ENCODE measurements around the gene PSMB5.
A peak's percentile ranks its signal among the peaks of the same experiment; 100 is the strongest.

Gene PSMB5

DNA sequence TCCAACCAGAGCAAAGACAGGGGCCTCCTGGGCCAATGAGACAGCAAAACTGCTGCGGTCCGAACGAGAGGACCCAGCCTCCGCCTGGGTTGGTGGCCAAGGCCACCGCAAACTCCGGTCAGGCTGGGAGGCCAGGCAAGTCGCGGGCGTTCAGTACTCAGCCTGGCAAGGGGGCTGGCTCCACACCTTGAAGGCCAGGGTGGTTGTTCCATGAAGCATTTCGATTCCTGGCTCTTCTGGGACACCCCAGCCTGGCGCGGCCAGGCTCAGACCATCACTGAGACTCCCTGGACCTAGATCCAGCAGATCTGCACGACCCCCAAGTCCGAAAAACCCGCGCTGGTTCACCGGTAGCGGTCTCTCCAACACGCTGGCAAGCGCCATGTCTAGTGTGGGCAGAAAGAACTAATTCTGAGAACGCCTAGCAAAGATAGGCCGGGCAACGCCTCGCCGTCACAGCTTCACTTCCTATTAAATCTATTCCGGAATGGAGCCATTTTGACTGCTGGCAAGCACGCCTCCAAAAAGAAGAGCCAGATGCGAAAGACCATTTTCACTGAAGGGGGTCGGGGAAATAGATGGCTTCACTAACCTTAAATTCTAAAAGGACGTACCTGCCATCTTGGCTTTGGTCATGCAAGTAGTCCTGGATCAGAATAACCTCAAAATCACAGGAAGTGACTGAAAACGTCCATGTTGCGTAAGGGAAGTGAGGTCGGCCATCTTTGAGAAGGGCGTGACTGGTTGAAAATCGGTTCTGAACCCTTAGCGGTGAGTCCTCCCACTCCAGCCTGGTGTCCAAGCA lies at the start of gene PSMB5:
PSMB5 (minus strand) TSS at position 403 of the 805 bp plus-strand sequence; CDS start at position 384, 19 bp downstream.
- peak within 1 kb of the TSS; percentile 95 for H3K4me3 ChIP-seq (replicated peaks; ENCODE audit: low read depth, low read length)
- TF ChIP-seq, protein P1, sequence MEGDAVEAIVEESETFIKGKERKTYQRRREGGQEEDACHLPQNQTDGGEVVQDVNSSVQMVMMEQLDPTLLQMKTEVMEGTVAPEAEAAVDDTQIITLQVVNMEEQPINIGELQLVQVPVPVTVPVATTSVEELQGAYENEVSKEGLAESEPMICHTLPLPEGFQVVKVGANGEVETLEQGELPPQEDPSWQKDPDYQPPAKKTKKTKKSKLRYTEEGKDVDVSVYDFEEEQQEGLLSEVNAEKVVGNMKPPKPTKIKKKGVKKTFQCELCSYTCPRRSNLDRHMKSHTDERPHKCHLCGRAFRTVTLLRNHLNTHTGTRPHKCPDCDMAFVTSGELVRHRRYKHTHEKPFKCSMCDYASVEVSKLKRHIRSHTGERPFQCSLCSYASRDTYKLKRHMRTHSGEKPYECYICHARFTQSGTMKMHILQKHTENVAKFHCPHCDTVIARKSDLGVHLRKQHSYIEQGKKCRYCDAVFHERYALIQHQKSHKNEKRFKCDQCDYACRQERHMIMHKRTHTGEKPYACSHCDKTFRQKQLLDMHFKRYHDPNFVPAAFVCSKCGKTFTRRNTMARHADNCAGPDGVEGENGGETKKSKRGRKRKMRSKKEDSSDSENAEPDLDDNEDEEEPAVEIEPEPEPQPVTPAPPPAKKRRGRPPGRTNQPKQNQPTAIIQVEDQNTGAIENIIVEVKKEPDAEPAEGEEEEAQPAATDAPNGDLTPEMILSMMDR (IDR thresholded peaks at IDR 0.05; ENCODE audit: low read length, missing control alignments): no peak
- peak; percentile 97 for DNase-seq (ENCODE audit: low read depth)

DNA sequence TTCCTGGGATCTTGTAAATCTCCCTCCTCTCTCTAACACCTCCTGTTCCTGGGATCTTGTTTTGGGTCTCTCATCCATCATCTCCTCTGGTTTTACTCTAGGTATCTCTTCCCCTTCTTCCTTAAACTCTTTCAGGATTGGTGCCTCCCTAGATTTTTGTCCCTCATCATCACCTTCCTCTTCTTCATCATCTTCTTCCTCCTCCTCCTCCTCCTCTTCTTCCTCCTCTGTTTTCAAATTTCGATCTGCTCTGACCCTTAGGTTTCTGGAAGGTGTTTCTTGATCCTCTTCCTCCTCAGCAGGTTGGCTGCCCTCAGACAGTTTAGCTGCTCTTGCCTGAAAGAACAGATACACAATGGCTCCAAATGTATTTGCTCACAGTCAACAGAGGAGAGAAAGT lies 45.8 kb upstream of the PSMB5 start:
- TF ChIP-seq, protein P1 (IDR thresholded peaks at IDR 0.05; ENCODE audit: low read length, missing control alignments): no peak
- DNase-seq (ENCODE audit: low read depth): no peak
- H3K4me3 ChIP-seq (replicated peaks; ENCODE audit: low read depth, low read length): no peak overlapping the region

DNA sequence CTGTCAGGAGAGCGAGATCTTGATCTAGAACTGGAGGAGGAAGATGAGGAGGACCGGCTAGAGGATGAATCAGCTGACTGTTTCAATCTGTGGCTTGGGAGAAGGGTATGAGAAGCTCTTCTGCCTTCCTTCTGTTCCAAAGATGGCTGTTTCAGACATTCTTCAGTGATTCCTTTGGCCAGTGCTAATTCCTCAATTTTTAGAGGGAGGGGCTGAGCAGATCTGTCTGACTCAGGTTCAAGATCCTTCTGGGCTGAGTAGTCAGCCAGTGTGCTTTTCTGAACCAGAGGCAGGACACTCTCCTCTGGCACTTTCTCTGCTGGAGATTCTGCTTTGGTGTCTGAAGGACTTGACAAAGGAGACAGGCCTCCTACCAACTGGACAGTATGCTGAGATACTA lies 45.0 kb upstream of the PSMB5 start:
- H3K4me3 ChIP-seq (replicated peaks; ENCODE audit: low read depth, low read length): no peak overlapping the region
- TF ChIP-seq, protein P1 (IDR thresholded peaks at IDR 0.05; ENCODE audit: low read length, missing control alignments): no peak
- no peak for DNase-seq (ENCODE audit: low read depth)

DNA sequence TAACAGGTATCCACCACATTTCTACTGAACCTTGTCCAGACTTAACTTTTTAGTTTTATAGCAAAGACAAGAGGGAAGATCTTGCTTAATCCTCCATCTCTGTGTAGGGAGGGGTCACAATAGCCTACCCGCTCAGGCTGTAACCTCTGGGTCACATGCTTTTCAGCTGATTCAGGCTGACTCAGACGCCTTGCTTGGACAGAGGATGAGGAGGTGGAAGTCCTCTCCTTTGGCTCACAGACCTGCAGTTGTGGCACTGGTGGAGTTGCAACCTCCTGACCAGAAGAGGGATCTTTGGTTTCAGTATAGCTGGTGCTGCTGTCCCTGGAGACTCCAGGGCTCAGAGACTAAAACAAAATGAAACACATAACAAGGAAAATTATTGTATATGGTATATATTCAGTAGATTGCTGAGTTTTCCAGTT lies 44.0 kb upstream of the PSMB5 start:
- TF ChIP-seq, protein P1 (IDR thresholded peaks at IDR 0.05; ENCODE audit: low read length, missing control alignments): no peak
- DNase-seq (ENCODE audit: low read depth): peak; percentile 95
- H3K4me3 ChIP-seq (replicated peaks; ENCODE audit: low read depth, low read length): no peak overlapping the region

DNA sequence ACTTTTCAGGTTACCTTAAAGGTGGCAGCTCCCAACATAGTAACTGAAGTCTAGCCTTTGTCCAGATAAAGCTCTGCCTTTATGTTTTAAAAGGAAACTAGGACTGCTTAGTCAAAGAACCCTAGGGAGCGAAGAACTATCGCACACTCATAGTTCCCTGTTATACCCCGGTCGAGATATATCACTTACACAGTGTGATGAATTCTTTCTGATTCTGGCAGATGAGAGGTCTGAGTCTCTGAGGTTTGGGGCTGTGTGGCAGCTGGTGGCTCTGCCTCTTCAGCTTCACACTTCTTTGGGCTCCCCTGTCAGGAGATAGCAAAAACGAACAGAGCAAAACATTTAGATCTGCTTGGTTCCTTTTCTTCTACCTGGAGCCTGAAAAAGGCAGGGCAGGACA lies 43.3 kb upstream of the PSMB5 start:
- TF ChIP-seq, protein P1 (IDR thresholded peaks at IDR 0.05; ENCODE audit: low read length, missing control alignments): no peak
- no peak overlapping the region for H3K4me3 ChIP-seq (replicated peaks; ENCODE audit: low read depth, low read length)
- no peak for DNase-seq (ENCODE audit: low read depth)

DNA sequence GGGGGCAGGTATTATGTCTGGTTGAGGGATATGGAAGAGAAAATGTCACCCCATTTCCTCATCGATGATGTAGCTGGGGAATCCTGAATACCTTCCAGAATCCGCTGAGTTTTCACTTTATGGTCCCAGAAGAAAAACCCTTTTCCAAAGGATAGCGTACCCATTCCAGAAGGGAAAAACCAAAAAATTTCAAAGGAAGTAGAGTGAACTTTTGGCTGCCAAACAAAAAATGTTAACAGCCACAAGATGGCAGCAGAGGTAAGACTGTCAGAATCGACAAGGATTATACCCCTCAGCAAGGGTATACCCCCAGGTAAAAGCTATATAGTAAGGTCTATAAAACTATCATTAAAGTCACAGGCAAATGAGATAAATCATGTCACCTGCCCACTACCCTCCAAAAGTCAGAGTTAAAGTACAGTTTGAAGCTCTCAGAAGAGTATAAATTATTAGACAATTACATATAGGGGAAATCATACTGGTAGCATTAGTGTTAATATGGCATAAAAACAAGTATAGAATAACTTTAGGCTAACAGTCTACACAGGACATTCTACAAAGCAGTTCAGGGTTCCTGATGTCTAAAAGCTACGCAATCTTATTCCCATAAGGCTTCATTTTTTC lies 42.2 kb upstream of the PSMB5 start:
- TF ChIP-seq, protein P1 (IDR thresholded peaks at IDR 0.05; ENCODE audit: low read length, missing control alignments): peak; percentile 66
- H3K4me3 ChIP-seq (replicated peaks; ENCODE audit: low read depth, low read length): no peak overlapping the region
- DNase-seq (ENCODE audit: low read depth): peak; percentile 53

Measured in fibroblast of pulmonary artery (primary cell).